ENCODE data around the gene DPH6. TPM values are rescaled to one million over a fixed set of nuclear protein-coding genes. Genes with fewer than 3 reads are reported as not detected.
"Not testable (repeated sequence)": the region's sequence is repeated elsewhere in the genome, so short reads cannot be mapped to it uniquely, and the experiment has no call there.

Gene DPH6
- total RNA-seq, 4 donors from 2014 or later: 15.9 to 44.1 (median 26.1) TPM

GRCh38 chr15:35445891-35446290 lies 100.1 kb downstream of the DPH6 start:
- H3K4me3 ChIP-seq: no peak overlapping the region
- in situ Hi-C loops (cut with MboI; ENCODE audit: low sequenced_read_pairs in 4 of 4): loop anchor here in 3 of 4 donors (10.0 to 25.0 kb wide), 3 partner anchors 151 to 359 kb away; partner anchors contain the start of gene NANOGP8 (in 1 of the 3)
- DNase-seq (no peak), ATAC-seq (no peak)
- H3K27ac ChIP-seq: no peak overlapping the region
- H3K36me3 ChIP-seq: peaks cover 0 to 6% of the 10 kb centered on the region in 2 donors
- intact Hi-C loops (cut with DNase I; ENCODE audit: low total_unique reads): no loop called here
- TF ChIP-seq CTCF (IDR thresholded peaks at IDR 0.05 in 4 of 5, conservative IDR thresholded peaks at IDR 0.05 in 1 of 5) (no peak), POLR2A (IDR thresholded peaks at IDR 0.05) (no peak)
- no peaks in the 10 kb centered on the region for H3K9me3 ChIP-seq
- no peaks in the 10 kb centered on the region for H3K27me3 ChIP-seq
- H3K4me1 ChIP-seq: no peaks in the 10 kb centered on the region

GRCh38 chr15:35444557-35445204 lies 101.3 kb downstream of the DPH6 start:
- intact Hi-C loops (cut with DNase I; ENCODE audit: low total_unique reads) (loop anchor here (1.0 kb wide), 1 partner anchor 155 kb away; no protein-coding TSS in a partner anchor), in situ Hi-C loops (cut with MboI; ENCODE audit: low sequenced_read_pairs in 4 of 4) (loop anchor here in 3 of 4 donors (10.0 to 25.0 kb wide), 3 partner anchors 150 to 357 kb away; partner anchors contain the start of gene NANOGP8 (in 1 of the 3))
- DNase-seq: no peak
- Histone ChIP-seq H3K4me3 (no peak overlapping the region), H3K4me1 (no peaks in the 10 kb centered on the region), H3K27me3 (no peaks in the 10 kb centered on the region), H3K27ac (no peak overlapping the region), H3K36me3 (peaks cover 0 to 6% of the 10 kb centered on the region in 2 donors), H3K9me3 (no peaks in the 10 kb centered on the region)
- no peak for ATAC-seq
- no peak for TF ChIP-seq POLR2A (IDR thresholded peaks at IDR 0.05)
- TF ChIP-seq CTCF (IDR thresholded peaks at IDR 0.05 in 4 of 5, conservative IDR thresholded peaks at IDR 0.05 in 1 of 5): peak; percentile 25 to 76 (median 47)

- peaks cover 0 to 6% of the 10 kb centered on the region in 2 donors for H3K36me3 ChIP-seq
- H3K4me1 ChIP-seq: no peaks in the 10 kb centered on the region
- in situ Hi-C loops (cut with MboI; ENCODE audit: low sequenced_read_pairs in 4 of 4): loop anchor here in 3 of 4 donors (10.0 to 25.0 kb wide), 3 partner anchors 149 to 356 kb away; partner anchors contain the start of gene NANOGP8 (in 1 of the 3)
- no peaks in the 10 kb centered on the region for H3K27me3 ChIP-seq
- no peak for ATAC-seq
- no peak for DNase-seq
- H3K27ac ChIP-seq: no peak overlapping the region
- H3K9me3 ChIP-seq: no peaks in the 10 kb centered on the region
- H3K4me3 ChIP-seq: no peak overlapping the region
- intact Hi-C loops (cut with DNase I; ENCODE audit: low total_unique reads): no loop called here
- TF ChIP-seq POLR2A (IDR thresholded peaks at IDR 0.05) (no peak), CTCF (IDR thresholded peaks at IDR 0.05 in 4 of 5, conservative IDR thresholded peaks at IDR 0.05 in 1 of 5) (no peak)
Measured at GRCh38 chr15:35443376-35443775, 102.6 kb downstream of the DPH6 start.

GRCh38 chr15:35442742-35443141 lies 103.2 kb downstream of the DPH6 start:
- in situ Hi-C loops (cut with MboI; ENCODE audit: low sequenced_read_pairs in 4 of 4) (loop anchor here in 3 of 4 donors (10.0 to 25.0 kb wide), 3 partner anchors 148 to 355 kb away; partner anchors contain the start of gene NANOGP8 (in 1 of the 3)), intact Hi-C loops (cut with DNase I; ENCODE audit: low total_unique reads) (no loop called here)
- H3K36me3 ChIP-seq: peaks cover 0 to 6% of the 10 kb centered on the region in 2 donors
- no peaks in the 10 kb centered on the region for H3K4me1 ChIP-seq
- no peak for DNase-seq
- ATAC-seq: no peak
- no peak overlapping the region for H3K27ac ChIP-seq
- TF ChIP-seq POLR2A (IDR thresholded peaks at IDR 0.05): no peak
- no peak for TF ChIP-seq CTCF (IDR thresholded peaks at IDR 0.05 in 4 of 5, conservative IDR thresholded peaks at IDR 0.05 in 1 of 5)
- no peaks in the 10 kb centered on the region for H3K9me3 ChIP-seq
- no peaks in the 10 kb centered on the region for H3K27me3 ChIP-seq
- H3K4me3 ChIP-seq: no peak overlapping the region

GRCh38 chr15:35441279-35441678 lies 104.7 kb downstream of the DPH6 start:
- H3K9me3 ChIP-seq; H3K4me3 ChIP-seq; H3K27me3 ChIP-seq; H3K36me3 ChIP-seq; H3K27ac ChIP-seq; intact Hi-C loops (cut with DNase I; ENCODE audit: low total_unique reads); ATAC-seq; H3K4me1 ChIP-seq; DNase-seq: not testable (repeated sequence)
- in situ Hi-C loops (cut with MboI; ENCODE audit: low sequenced_read_pairs in 4 of 4): loop anchor here in 3 of 4 donors (10.0 to 25.0 kb wide), 3 partner anchors 146 to 354 kb away; partner anchors contain the start of gene NANOGP8 (in 1 of the 3)
